HEK293 (cell line): ENCODE results near the gene BCAS3.

Source experiments
- CTCF ChIA-PET: fragments of 350-600 bp; formaldehyde crosslinking; extraction: SDS; loops from one replicate; lab custom pipeline; 2021; ENCODE audit warnings: antibody characterized with exemption; lab: Yijun Ruan, JAX
- POLR2A ChIA-PET: fragments of 300-600 bp; formaldehyde crosslinking; extraction: SDS; loops from one replicate; lab custom pipeline; 2020; ENCODE audit warnings: antibody characterized with exemption, inconsistent platforms; lab: Yijun Ruan, JAX
- H3K27ac ChIP-seq: fragments of 200-500 bp; sonication (Bioruptor generic); 2 replicates; pipeline ENCODE4 v1.5.1; 2014; ENCODE audit warnings: low read depth, low read length, control low read depth, inconsistent platforms; ENCODE audit errors: extremely low read depth
- H3K36me3 ChIP-seq, 2 experiments: fragments of 200-500 bp in 1 of 2; sonication (Bioruptor generic) in 1 of 2; 1 replicate in 1 of 2; 2 replicates in 1 of 2; pipeline ENCODE4 v1.5.1; 2014 to 2017; ENCODE audit warnings: inconsistent platforms in 2 of 2, low read length in 2 of 2; ENCODE audit not compliant: control insufficient read depth in 2 of 2, insufficient read depth in 1 of 2
- H3K4me1 ChIP-seq: fragments of 200-500 bp; sonication (Bioruptor generic); 2 replicates; pipeline ENCODE4 v1.5.1; 2014; ENCODE audit warnings: mild to moderate bottlenecking, low read length, inconsistent platforms; ENCODE audit not compliant: control insufficient read depth, insufficient read depth
- H3K4me3 ChIP-seq: 2 replicates; pipeline ENCODE4 v1.5.1; 2011; ENCODE audit warnings: low read depth, mild to moderate bottlenecking, control low read depth, low read length, moderate library complexity
- H3K9me3 ChIP-seq: fragments of 200-500 bp; sonication (Bioruptor generic); 2 replicates; pipeline ENCODE4 v1.5.1; 2014; ENCODE audit warnings: low read depth, low read length, inconsistent platforms; ENCODE audit not compliant: control insufficient read depth, insufficient read depth
- HOXA7 ChIP-seq: sonication (generic); formaldehyde crosslinking; IDR thresholded peaks from 2 replicates; pipeline ENCODE4 v1.8.1; 2022; ENCODE audit warnings: missing genetic modification reagents, borderline replicate concordance
- ZNF132 ChIP-seq: fragments of 450-650 bp; formaldehyde crosslinking; IDR thresholded peaks from 2 replicates; pipeline ENCODE4 v1.5.1; 2017; ENCODE audit warnings: missing biosample characterization, missing genetic modification characterization, borderline replicate concordance
- ZNF155 ChIP-seq: fragments of 450-650 bp; formaldehyde crosslinking; IDR thresholded peaks from 2 replicates; pipeline ENCODE4 v1.5.1; 2016; ENCODE audit warnings: missing biosample characterization, missing genetic modification characterization
- ZNF202 ChIP-seq: fragments of 450-650 bp; formaldehyde crosslinking; IDR thresholded peaks from 2 replicates; pipeline ENCODE4 v1.5.1; 2016; ENCODE audit warnings: missing biosample characterization, missing genetic modification characterization, borderline replicate concordance
- ZNF266 ChIP-seq: fragments of 450-650 bp; formaldehyde crosslinking; IDR thresholded peaks from 2 replicates; pipeline ENCODE4 v1.5.1; 2016; ENCODE audit warnings: missing biosample characterization, missing genetic modification characterization, low read depth
- ZNF37A ChIP-seq: fragments of 450-650 bp; IDR thresholded peaks from 2 replicates; pipeline ENCODE4 v1.5.1; 2018; ENCODE audit warnings: missing biosample characterization, missing genetic modification characterization
- ZNF391 ChIP-seq: fragments of 450-650 bp; formaldehyde crosslinking; IDR thresholded peaks from 2 replicates; pipeline ENCODE4 v1.5.1; 2016; ENCODE audit warnings: low read depth, missing biosample characterization, missing genetic modification characterization, borderline replicate concordance
- ZNF426 ChIP-seq: fragments of 450-650 bp; formaldehyde crosslinking; IDR thresholded peaks from 2 replicates; pipeline ENCODE4 v1.5.1; 2017; ENCODE audit warnings: missing biosample characterization, missing genetic modification characterization, mild to moderate bottlenecking, inconsistent platforms, moderate library complexity
- ZNF514 ChIP-seq: fragments of 450-650 bp; formaldehyde crosslinking; IDR thresholded peaks from 2 replicates; pipeline ENCODE4 v1.5.1; 2016; ENCODE audit warnings: missing biosample characterization, missing genetic modification characterization
- ZNF571 ChIP-seq: fragments of 450-650 bp; formaldehyde crosslinking; IDR thresholded peaks from 2 replicates; pipeline ENCODE4 v1.5.0; 2017; ENCODE audit warnings: missing biosample characterization, missing genetic modification characterization
- ZNF624 ChIP-seq: fragments of 450-650 bp; formaldehyde crosslinking; IDR thresholded peaks from 2 replicates; pipeline ENCODE4 v1.5.1; 2017; ENCODE audit warnings: missing biosample characterization, missing genetic modification characterization
- ZNF76 ChIP-seq: fragments of 450-650 bp; formaldehyde crosslinking; IDR thresholded peaks from 2 replicates; pipeline ENCODE4; 2016; ENCODE audit warnings: low read depth, missing biosample characterization, missing genetic modification characterization, borderline replicate concordance
- ZNF785 ChIP-seq: fragments of 450-650 bp; formaldehyde crosslinking; IDR thresholded peaks from 2 replicates; pipeline ENCODE4 v1.5.1; 2016; ENCODE audit warnings: missing biosample characterization, missing genetic modification characterization
- ZNF830 ChIP-seq: fragments of 450-650 bp; IDR thresholded peaks from 2 replicates; pipeline ENCODE4 v1.5.0; 2018; ENCODE audit warnings: missing biosample characterization, missing genetic modification characterization, low read depth, mild to moderate bottlenecking, moderate library complexity
- TF ChIP-seq, protein P1 (sequence below): fragments of 450-650 bp; formaldehyde crosslinking; IDR thresholded peaks from 2 replicates; pipeline ENCODE4 v1.5.1; 2016; ENCODE audit warnings: missing biosample characterization, missing genetic modification characterization, borderline replicate concordance
- TF ChIP-seq, protein P2 (sequence below): fragments of 450-650 bp; formaldehyde crosslinking; IDR thresholded peaks from 2 replicates; pipeline ENCODE4 v1.5.1; 2016; ENCODE audit warnings: missing biosample characterization, missing genetic modification characterization, low read depth
- TF ChIP-seq, protein P3 (sequence below): fragments of 450-650 bp; formaldehyde crosslinking; optimal IDR thresholded peaks from 2 replicates; pipeline ENCODE3; 2016; ENCODE audit warnings: missing biosample characterization, mild to moderate bottlenecking, missing genetic modification characterization
- TF ChIP-seq, protein P4 (sequence below): fragments of 450-650 bp; formaldehyde crosslinking; IDR thresholded peaks from 2 replicates; pipeline ENCODE4 v1.5.1; 2017; ENCODE audit warnings: missing biosample characterization, mild to moderate bottlenecking, missing genetic modification characterization, moderate library complexity

BCAS3 gene

DNA sequence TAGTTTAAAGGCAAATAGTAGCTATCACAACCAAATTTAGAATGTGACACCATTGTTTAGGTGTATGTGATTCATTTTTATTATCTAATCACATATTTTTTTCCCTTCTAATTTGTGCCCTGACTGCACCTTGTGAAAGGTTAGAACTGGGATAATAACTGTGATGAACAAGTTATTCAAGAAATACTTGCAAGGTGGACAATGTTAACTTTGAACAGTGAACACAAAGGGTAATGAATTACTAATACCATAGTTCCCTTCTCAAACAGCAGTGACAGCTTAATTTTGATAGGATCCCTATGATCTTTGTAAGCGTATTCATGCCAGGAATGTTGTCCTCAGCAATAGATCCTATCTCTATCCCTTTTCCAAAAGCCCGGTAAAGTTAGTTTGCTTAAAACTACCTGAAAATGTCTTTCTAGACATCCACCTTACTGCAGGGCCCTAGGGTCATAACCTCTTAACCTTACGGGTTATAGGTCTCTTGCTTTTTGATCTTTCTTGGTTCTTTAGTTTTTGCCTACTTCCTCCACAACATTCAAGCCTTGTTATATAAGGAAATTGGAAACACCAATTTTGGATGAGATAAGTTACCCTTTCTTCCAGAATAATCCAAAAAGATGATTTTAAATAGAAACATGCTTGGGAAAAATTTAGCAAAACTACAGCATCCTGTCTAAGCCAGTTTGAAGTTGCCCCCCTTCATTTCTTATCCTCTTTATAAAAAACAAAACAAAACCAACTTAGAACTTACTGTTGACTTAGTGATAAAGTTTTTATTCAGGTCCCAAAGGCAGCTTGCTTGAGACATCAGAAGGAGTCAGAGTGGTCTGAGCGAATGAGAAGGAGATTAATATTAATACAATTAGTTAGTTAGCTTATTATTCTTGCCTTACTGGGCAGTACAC lies 522.0 kb downstream of the BCAS3 start (continued):
- TF ChIP-seq ZNF785 (tag by site-specific recombination) (no peak), ZNF155 (tag by site-specific recombination) (no peak), ZNF76 (tag by site-specific recombination) (no peak)

DNA sequence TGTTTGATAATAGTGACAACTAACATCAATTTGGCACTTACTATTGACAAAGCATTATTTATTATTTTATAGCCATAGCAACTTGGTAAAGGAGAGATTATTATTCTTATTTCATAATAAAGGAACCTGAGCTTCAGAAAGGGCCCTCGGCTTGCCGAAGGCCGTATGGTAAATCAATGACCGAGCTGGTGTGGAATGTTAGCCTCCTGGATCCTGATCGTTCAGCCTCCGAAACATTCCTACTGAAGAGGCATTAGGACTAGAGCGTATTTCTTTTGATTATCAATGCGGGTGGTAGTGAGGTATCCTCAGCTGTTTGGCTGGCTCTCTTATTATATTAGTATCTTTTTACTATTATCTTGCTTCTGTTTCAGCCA lies 522.7 kb downstream of the BCAS3 start:
- no peak overlapping the region for H3K4me3 ChIP-seq
- H3K27ac ChIP-seq: no peak overlapping the region
- TF ChIP-seq ZNF624 (no peak), ZNF37A (tag by site-specific recombination) (no peak), ZNF571 (tag by site-specific recombination) (no peak), ZNF514 (tag by site-specific recombination) (no peak), HOXA7 (CRISPR knock-in tag) (no peak), ZNF202 (tag by site-specific recombination) (no peak), ZNF132 (tag by site-specific recombination) (no peak), ZNF426 (tag by site-specific recombination) (no peak), ZNF391 (no peak), ZNF266 (tag by site-specific recombination) (no peak), ZNF830 (tag by site-specific recombination) (no peak)
- TF ChIP-seq, protein P1, sequence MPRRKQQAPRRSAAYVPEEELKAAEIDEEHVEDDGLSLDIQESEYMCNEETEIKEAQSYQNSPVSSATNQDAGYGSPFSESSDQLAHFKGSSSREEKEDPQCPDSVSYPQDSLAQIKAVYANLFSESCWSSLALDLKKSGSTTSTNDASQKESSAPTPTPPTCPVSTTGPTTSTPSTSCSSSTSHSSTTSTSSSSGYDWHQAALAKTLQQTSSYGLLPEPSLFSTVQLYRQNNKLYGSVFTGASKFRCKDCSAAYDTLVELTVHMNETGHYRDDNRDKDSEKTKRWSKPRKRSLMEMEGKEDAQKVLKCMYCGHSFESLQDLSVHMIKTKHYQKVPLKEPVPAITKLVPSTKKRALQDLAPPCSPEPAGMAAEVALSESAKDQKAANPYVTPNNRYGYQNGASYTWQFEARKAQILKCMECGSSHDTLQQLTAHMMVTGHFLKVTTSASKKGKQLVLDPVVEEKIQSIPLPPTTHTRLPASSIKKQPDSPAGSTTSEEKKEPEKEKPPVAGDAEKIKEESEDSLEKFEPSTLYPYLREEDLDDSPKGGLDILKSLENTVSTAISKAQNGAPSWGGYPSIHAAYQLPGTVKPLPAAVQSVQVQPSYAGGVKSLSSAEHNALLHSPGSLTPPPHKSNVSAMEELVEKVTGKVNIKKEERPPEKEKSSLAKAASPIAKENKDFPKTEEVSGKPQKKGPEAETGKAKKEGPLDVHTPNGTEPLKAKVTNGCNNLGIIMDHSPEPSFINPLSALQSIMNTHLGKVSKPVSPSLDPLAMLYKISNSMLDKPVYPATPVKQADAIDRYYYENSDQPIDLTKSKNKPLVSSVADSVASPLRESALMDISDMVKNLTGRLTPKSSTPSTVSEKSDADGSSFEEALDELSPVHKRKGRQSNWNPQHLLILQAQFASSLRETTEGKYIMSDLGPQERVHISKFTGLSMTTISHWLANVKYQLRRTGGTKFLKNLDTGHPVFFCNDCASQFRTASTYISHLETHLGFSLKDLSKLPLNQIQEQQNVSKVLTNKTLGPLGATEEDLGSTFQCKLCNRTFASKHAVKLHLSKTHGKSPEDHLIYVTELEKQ (tag by site-specific recombination): no peak
- TF ChIP-seq, protein P2, sequence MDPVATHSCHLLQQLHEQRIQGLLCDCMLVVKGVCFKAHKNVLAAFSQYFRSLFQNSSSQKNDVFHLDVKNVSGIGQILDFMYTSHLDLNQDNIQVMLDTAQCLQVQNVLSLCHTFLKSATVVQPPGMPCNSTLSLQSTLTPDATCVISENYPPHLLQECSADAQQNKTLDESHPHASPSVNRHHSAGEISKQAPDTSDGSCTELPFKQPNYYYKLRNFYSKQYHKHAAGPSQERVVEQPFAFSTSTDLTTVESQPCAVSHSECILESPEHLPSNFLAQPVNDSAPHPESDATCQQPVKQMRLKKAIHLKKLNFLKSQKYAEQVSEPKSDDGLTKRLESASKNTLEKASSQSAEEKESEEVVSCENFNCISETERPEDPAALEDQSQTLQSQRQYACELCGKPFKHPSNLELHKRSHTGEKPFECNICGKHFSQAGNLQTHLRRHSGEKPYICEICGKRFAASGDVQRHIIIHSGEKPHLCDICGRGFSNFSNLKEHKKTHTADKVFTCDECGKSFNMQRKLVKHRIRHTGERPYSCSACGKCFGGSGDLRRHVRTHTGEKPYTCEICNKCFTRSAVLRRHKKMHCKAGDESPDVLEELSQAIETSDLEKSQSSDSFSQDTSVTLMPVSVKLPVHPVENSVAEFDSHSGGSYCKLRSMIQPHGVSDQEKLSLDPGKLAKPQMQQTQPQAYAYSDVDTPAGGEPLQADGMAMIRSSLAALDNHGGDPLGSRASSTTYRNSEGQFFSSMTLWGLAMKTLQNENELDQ (tag by site-specific recombination): no peak
- TF ChIP-seq, protein P3, sequence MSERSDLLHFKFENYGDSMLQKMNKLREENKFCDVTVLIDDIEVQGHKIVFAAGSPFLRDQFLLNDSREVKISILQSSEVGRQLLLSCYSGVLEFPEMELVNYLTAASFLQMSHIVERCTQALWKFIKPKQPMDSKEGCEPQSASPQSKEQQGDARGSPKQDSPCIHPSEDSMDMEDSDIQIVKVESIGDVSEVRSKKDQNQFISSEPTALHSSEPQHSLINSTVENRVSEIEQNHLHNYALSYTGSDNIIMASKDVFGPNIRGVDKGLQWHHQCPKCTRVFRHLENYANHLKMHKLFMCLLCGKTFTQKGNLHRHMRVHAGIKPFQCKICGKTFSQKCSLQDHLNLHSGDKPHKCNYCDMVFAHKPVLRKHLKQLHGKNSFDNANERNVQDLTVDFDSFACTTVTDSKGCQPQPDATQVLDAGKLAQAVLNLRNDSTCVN: no peak
- TF ChIP-seq, protein P4, sequence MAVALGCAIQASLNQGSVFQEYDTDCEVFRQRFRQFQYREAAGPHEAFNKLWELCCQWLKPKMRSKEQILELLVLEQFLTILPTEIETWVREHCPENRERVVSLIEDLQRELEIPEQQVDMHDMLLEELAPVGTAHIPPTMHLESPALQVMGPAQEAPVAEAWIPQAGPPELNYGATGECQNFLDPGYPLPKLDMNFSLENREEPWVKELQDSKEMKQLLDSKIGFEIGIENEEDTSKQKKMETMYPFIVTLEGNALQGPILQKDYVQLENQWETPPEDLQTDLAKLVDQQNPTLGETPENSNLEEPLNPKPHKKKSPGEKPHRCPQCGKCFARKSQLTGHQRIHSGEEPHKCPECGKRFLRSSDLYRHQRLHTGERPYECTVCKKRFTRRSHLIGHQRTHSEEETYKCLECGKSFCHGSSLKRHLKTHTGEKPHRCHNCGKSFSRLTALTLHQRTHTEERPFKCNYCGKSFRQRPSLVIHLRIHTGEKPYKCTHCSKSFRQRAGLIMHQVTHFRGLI: no peak
- no peaks in the 10 kb centered on the region for H3K9me3 ChIP-seq
- no peaks in the 10 kb centered on the region for H3K36me3 ChIP-seq
- CTCF ChIA-PET: no interaction called here
- POLR2A ChIA-PET: no interaction called here
- peaks cover 10% of the 10 kb centered on the region for H3K4me1 ChIP-seq
